RCC 7860 (cell line): ENCODE measurements around the gene SLC7A1.

Experiments
- DNase-seq: peaks from one replicate; pipeline ENCODE4 v3.0.0-alpha.2; 2015; ENCODE audit warnings: low spot score
- FAIRE-seq: peaks from 2 replicates; lab custom pipeline; 2012; peaks lifted over from hg19 to GRCh38; lab: Jason Lieb, UNC

SLC7A1 gene

DNA sequence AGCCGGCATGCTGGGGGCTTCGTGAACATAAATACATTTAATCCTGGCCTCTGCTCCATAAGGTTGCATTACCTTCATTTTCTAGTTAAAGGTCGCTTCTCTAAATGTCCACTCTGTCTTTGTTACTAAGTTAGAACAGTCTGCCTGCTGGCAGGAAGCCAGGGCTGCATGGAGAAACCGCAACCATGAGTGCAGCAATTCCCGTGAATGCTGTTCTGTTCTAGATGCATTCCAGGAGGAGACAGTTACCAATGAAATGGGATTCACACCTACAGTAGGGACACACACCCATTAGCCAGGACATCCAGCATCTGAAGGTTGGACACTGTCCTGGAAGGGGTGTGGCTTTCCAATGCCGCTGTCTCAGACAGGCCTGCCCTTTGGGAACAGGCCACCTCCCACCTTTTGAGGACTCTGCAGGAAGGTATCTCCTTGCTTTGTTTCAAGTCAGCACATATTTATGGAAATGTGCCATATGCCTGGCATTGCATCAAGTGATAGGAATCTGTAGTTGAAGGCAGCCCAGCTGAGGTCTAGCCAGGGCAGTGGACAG is 129.7 kb downstream of the SLC7A1 start:
- FAIRE-seq (peak; percentile 40), DNase-seq (peak; percentile 65)

DNA sequence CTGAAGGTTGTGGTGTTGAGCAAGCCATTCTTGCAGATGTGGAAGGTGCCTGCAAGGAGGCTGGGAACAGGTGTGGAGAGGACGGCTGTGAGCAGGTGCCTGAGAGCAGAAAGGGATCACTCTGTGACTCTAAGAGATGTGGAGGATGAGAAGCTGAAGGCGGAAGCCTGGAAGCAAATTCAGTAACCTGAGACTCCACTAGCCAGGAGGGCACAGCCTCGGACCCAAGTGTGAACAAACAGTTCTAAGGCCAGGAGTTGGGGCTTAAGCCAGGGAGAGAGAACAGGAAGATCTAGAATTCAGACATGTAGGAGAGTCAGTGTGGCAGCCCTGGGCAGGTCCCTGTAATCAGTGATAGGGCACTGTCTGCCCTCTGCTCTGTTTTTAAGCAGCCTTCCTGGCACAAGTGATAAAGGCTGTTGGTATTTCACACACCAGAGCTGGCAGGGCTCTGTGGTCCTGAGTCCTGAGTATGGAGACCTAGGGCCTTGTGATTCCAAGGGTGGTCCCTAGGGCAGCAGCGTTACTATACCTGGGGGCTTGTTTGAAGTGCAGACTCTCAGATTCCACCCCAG is 131.3 kb downstream of the SLC7A1 start:
- DNase-seq, result no peak
- no peak for FAIRE-seq

DNA sequence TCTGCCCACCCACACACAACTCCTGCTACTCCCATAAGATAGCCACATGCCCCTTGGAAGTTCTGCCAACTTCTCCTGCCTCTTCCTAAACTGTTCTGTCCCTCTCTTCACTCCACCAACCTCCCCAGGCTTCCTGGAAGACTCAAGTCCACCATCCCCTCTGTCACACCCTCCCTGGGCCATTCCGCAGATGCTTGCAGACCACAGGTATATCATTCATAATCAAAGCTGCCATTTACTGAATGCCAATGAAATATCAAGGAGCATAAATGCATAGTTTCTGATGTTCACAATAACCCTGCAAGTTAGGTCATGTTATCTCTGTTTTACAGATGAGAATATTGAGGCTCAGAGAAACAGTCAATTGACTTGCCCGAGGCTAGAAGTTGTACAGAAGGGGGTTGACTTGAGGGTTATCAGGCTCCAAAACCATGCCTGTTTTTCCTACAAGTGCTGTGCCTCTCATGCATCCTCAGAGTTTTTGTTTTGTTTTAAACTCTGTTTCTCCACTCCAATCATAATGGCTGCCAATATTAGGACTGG is 135.6 kb downstream of the SLC7A1 start:
- no peak for FAIRE-seq
- DNase-seq, result no peak
